IMR-90 (cell line): ENCODE measurements around the gene QKI. TPM values are rescaled to one million over a fixed set of nuclear protein-coding genes. Genes with fewer than 3 reads are reported as not detected.

ENCODE experiments used
- ATAC-seq: fragments of 200-7000 bp; cut with Tn5 transposase; 2 replicates; pipeline ENCODE4 v1.9.1; 2020; ENCODE audit warnings: low read depth, mild to moderate bottlenecking, moderate library complexity
- BruUV-seq: library from RNA; stranded (reverse); fragments of 400-500 nt; replicated peaks from 2 replicates; lab custom pipeline; 2021; lab: Mats Ljungman, UMichigan
- CTCF ChIA-PET: fragments of 300-600 bp; formaldehyde crosslinking; extraction: SDS; loops from one replicate; lab custom pipeline; 2021; ENCODE audit warnings: antibody characterized with exemption; lab: Yijun Ruan, JAX
- POLR2A ChIA-PET: fragments of 300-600 bp; sonication (Branson Sonifier 250); formaldehyde crosslinking; loops from one replicate; lab custom pipeline; 2022; ENCODE audit warnings: antibody characterized with exemption; ENCODE audit not compliant: unreplicated experiment; lab: Charles Lee
- DNase-seq: peaks from one replicate; pipeline ENCODE4 v3.0.0; 2013
- H2AFZ ChIP-seq: replicated peaks from 2 replicates; pipeline ENCODE3; 2013; ENCODE audit warnings: low read length, mild to moderate bottlenecking; ENCODE audit not compliant: poor library complexity
- H2AK5ac ChIP-seq: 2 replicates; pipeline ENCODE4 v1.6.1; 2013; ENCODE audit warnings: low read depth, low read length, inconsistent platforms
- H2AK9ac ChIP-seq: replicated peaks from 2 replicates; pipeline ENCODE3; 2013; ENCODE audit warnings: mild to moderate bottlenecking, low read depth, low read length, moderate library complexity; ENCODE audit not compliant: poor library complexity
- H2BK120ac ChIP-seq: 2 replicates; pipeline ENCODE4 v1.6.1; 2013; ENCODE audit warnings: low read depth, low read length, inconsistent platforms
- H2BK15ac ChIP-seq: 3 replicates; pipeline ENCODE4 v1.6.1; 2013; ENCODE audit warnings: low read depth, low read length, inconsistent platforms
- H2BK20ac ChIP-seq: 2 replicates; pipeline ENCODE4 v1.6.1; 2013; ENCODE audit warnings: low read depth, mild to moderate bottlenecking, inconsistent platforms, low read length, moderate library complexity
- H2BK5ac ChIP-seq: 2 replicates; pipeline ENCODE4 v1.6.1; 2013; ENCODE audit warnings: mild to moderate bottlenecking, low read depth, low read length, inconsistent platforms; ENCODE audit not compliant: poor library complexity, severe bottlenecking
- H3K14ac ChIP-seq: replicated peaks from 2 replicates; pipeline ENCODE4 v1.6.1; 2013; ENCODE audit warnings: low read depth, low read length, inconsistent platforms
- H3K18ac ChIP-seq: 2 replicates; pipeline ENCODE4 v1.6.1; 2013; ENCODE audit warnings: low read depth, low read length, control low read depth
- H3K23ac ChIP-seq: 2 replicates; pipeline ENCODE4 v1.6.1; 2013; ENCODE audit warnings: low read depth, low read length, inconsistent platforms
- H3K27ac ChIP-seq: 2 replicates; pipeline ENCODE4 v1.5.1; 2013; ENCODE audit warnings: mild to moderate bottlenecking, control low read depth, low read length; ENCODE audit not compliant: insufficient read depth
- H3K27me3 ChIP-seq: 2 replicates; pipeline ENCODE4 v1.6.1; 2013; ENCODE audit warnings: low read length; ENCODE audit not compliant: control insufficient read depth, insufficient read depth
- H3K36me3 ChIP-seq: 2 replicates; pipeline ENCODE4 v1.6.1; 2013; ENCODE audit warnings: low read length, mixed read lengths; ENCODE audit not compliant: control insufficient read depth, insufficient read depth
- H3K4ac ChIP-seq: 2 replicates; pipeline ENCODE4 v1.6.1; 2013; ENCODE audit warnings: low read depth, low read length, inconsistent platforms
- H3K4me1 ChIP-seq: 2 replicates; pipeline ENCODE4 v1.6.1; 2013; ENCODE audit warnings: low read length, mixed read lengths; ENCODE audit not compliant: control insufficient read depth, insufficient read depth
- H3K4me2 ChIP-seq: 2 replicates; pipeline ENCODE4 v1.6.1; 2013; ENCODE audit warnings: low read depth, mild to moderate bottlenecking, control low read depth, low read length, moderate library complexity
- H3K4me3 ChIP-seq: 2 replicates; pipeline ENCODE4 v1.5.1; 2013; ENCODE audit warnings: low read depth, mild to moderate bottlenecking, control low read depth, low read length, moderate library complexity; ENCODE audit not compliant: insufficient read depth
- H3K56ac ChIP-seq: 2 replicates; pipeline ENCODE4 v1.6.1; 2013; ENCODE audit warnings: low read length, inconsistent platforms; ENCODE audit not compliant: insufficient read depth; ENCODE audit errors: extremely low read depth
- H3K79me1 ChIP-seq, 2 experiments: 2 replicates each; pipeline ENCODE4 v1.6.1; 2013; ENCODE audit warnings: low read length in 2 of 2, inconsistent platforms in 1 of 2, low read depth in 1 of 2
- H3K9ac ChIP-seq: 2 replicates; pipeline ENCODE4 v1.6.1; 2013; ENCODE audit warnings: low read depth, low read length, control low read depth
- H3K9me1 ChIP-seq: 2 replicates; pipeline ENCODE4 v1.6.1; 2013; ENCODE audit warnings: low read length, inconsistent platforms; ENCODE audit not compliant: insufficient read depth
- H3K9me3 ChIP-seq: 2 replicates; pipeline ENCODE4 v1.6.1; 2013; ENCODE audit warnings: low read length; ENCODE audit not compliant: control insufficient read depth, insufficient read depth
- H4K20me1 ChIP-seq: 2 replicates; pipeline ENCODE4 v1.6.1; 2013; ENCODE audit warnings: low read length, inconsistent platforms; ENCODE audit not compliant: insufficient read depth
- H4K5ac ChIP-seq: 2 replicates; pipeline ENCODE4 v1.6.1; 2013; ENCODE audit warnings: mild to moderate bottlenecking, low read depth, low read length, control low read depth
- H4K8ac ChIP-seq, 2 experiments: 2 replicates each; pipeline ENCODE4 v1.6.1; 2013; ENCODE audit warnings: low read depth in 2 of 2, low read length in 2 of 2, control low read depth in 1 of 2, inconsistent platforms in 1 of 2
- H4K91ac ChIP-seq: 2 replicates; pipeline ENCODE4 v1.6.1; 2013; ENCODE audit warnings: low read depth, low read length, inconsistent platforms; ENCODE audit not compliant: insufficient read depth
- BHLHE40 ChIP-seq: fragments of 150-350 bp; IDR thresholded peaks from 2 replicates; pipeline ENCODE4 v1.6.1; 2016; ENCODE audit warnings: mild to moderate bottlenecking, low read depth, low read length
- ELK1 ChIP-seq: fragments of 150-350 bp; IDR thresholded peaks from 2 replicates; pipeline ENCODE4 v1.6.1; 2016; ENCODE audit warnings: low read depth, mild to moderate bottlenecking, low read length, moderate library complexity, borderline replicate concordance
- FOS ChIP-seq: fragments of 150-350 bp; IDR thresholded peaks from 2 replicates; pipeline ENCODE4 v1.6.1; 2016; ENCODE audit warnings: low read depth, low read length
- MXI1 ChIP-seq: IDR thresholded peaks from 2 replicates; pipeline ENCODE4 v1.6.1; 2012; ENCODE audit warnings: low read depth, mild to moderate bottlenecking, low read length, moderate library complexity, borderline replicate concordance
- NFE2L2 ChIP-seq: fragments of 150-350 bp; IDR thresholded peaks from 2 replicates; pipeline ENCODE4 v1.6.1; 2016; ENCODE audit warnings: low read depth, mild to moderate bottlenecking, low read length
- POLR2A ChIP-seq: IDR thresholded peaks from 2 replicates; pipeline ENCODE4 v1.6.1; 2012; ENCODE audit warnings: mild to moderate bottlenecking, low read depth, low read length
- RAD21 ChIP-seq: IDR thresholded peaks from 2 replicates; pipeline ENCODE4 v1.6.1; 2012; ENCODE audit warnings: low read length, improper control_type of control experiment
- WGBS, 2 experiments: methylation state at CpG; one replicate each; pipeline versions ENCODE4 v1.1.5 to v1.1.7; 2013; ENCODE audit warnings: missing lambda C conversion rate in 2 of 2; ENCODE audit not compliant: insufficient read length in 1 of 2; ENCODE audit errors: extremely low coverage in 2 of 2; 5-methylcytosine and 5-hydroxymethylcytosine counted together
- dilution Hi-C: fragments of 300-500 bp; cut with HindIII; formaldehyde crosslinking; loops from one replicate; pipeline ENCODE4 v1.14.3; 2018; ENCODE audit warnings: low sequenced_read_pairs; ENCODE audit not compliant: unreplicated experiment
- in situ Hi-C: fragments of 300-500 bp; cut with MboI; formaldehyde crosslinking; loops from 3 replicates; pipeline ENCODE4 v1.14.3; 2019; ENCODE audit warnings: low sequenced_read_pairs, inconsistent platforms, mixed read lengths
- intact Hi-C: fragments of 100-400 bp; cut with micrococcal nuclease; formaldehyde crosslinking; loops from 2 replicates; pipeline ENCODE4 v1.10.0; 2022
- polyA plus RNA-seq, 3 experiments: library from polyadenylated mRNA; depleted of rRNA; stranded (reverse); fragments of >200 nt; gene quantifications; 2 replicates each; pipeline ENCODE4 v1.2.3, GENCODE V29; 2012; ENCODE audit warnings: low replicate concordance in 1 of 3
- total RNA-seq: library from RNA; depleted of rRNA; stranded (reverse); fragments of >200 nt; gene quantifications from 2 replicates; pipeline ENCODE4 v1.2.3, GENCODE V29; 2012

The QKI gene
- total and polyA plus RNA-seq, 2 of the 4 experiments (the other 2 are of a cell fraction) = 112 to 232 TPM

- no peak overlapping the region for H2AK9ac ChIP-seq
- in situ Hi-C loops = no loop called here
- no peak for DNase-seq
These were observed 43.4 kb upstream of the QKI start for GRCh38 chr6:163371129-163371528.

More at GRCh38 chr6:163371129-163371528, 43.4 kb upstream of the QKI start:
- Histone ChIP-seq H3K9me3 (no peaks in the 10 kb centered on the region), H2BK15ac (no peak overlapping the region), H3K4me1 (no peaks in the 10 kb centered on the region), H3K79me1 (no peaks in the 10 kb centered on the region), H2AK5ac (no peak overlapping the region), H3K18ac (no peak overlapping the region), H3K23ac (no peak overlapping the region), H3K27ac (no peak overlapping the region), H4K91ac (no peak overlapping the region), H3K4me2 (no peak overlapping the region), H3K9me1 (no peaks in the 10 kb centered on the region), H2BK5ac (no peak overlapping the region), H3K27me3 (peaks cover 2% of the 10 kb centered on the region; the same call in 1 of the 2 replicates), H3K14ac (no peak overlapping the region), H2BK20ac (no peak overlapping the region), H3K36me3 (no peaks in the 10 kb centered on the region), H4K20me1 (no peaks in the 10 kb centered on the region), H4K5ac (no peak overlapping the region), H4K8ac (no peak overlapping the region), H3K4me3 (no peak overlapping the region), H2AFZ (no peak overlapping the region), H2BK120ac (no peak overlapping the region), H3K56ac (no peak overlapping the region), H3K4ac (no peak overlapping the region), H3K9ac (no peak overlapping the region)
- ChIA-PET POLR2A (no interaction called here), CTCF (interaction anchor here (0.6 kb wide), 1 partner anchor 159 kb away, joined by 3 read pairs; no protein-coding TSS in a partner anchor)
- BruUV-seq = no TSS peak
- intact Hi-C loops (no loop called here), dilution Hi-C loops (no loop called here)
- no CpG with 5 or more reads among the region's 2 CpGs for WGBS, 2 experiments
- ATAC-seq = no peak
- TF ChIP-seq BHLHE40 (no peak), ELK1 (no peak), MXI1 (no peak), FOS (no peak), RAD21 (no peak), POLR2A (no peak), NFE2L2 (no peak)
